IMR-90 (cell line): Measurements from ENCODE around the gene PARD3. TPM values are rescaled to one million over a fixed set of nuclear protein-coding genes. Genes with fewer than 3 reads are reported as not detected.

Experiments used
- ATAC-seq: fragments of 200-7000 bp; cut with Tn5 transposase; 2 replicates; pipeline ENCODE4 v1.9.1; 2020; ENCODE audit warnings: low read depth, mild to moderate bottlenecking, moderate library complexity
- BruUV-seq: library from RNA; stranded (reverse); fragments of 400-500 nt; replicated peaks from 2 replicates; lab custom pipeline; 2021; lab: Mats Ljungman, UMichigan
- CTCF ChIA-PET: fragments of 300-600 bp; formaldehyde crosslinking; extraction: SDS; loops from one replicate; lab custom pipeline; 2021; ENCODE audit warnings: antibody characterized with exemption; lab: Yijun Ruan, JAX
- POLR2A ChIA-PET: fragments of 300-600 bp; sonication (Branson Sonifier 250); formaldehyde crosslinking; loops from one replicate; lab custom pipeline; 2022; ENCODE audit warnings: antibody characterized with exemption; ENCODE audit not compliant: unreplicated experiment; lab: Charles Lee
- DNase-seq: peaks from one replicate; pipeline ENCODE4 v3.0.0; 2013
- H2AFZ ChIP-seq: replicated peaks from 2 replicates; pipeline ENCODE3; 2013; ENCODE audit warnings: low read length, mild to moderate bottlenecking; ENCODE audit not compliant: poor library complexity
- H2AK5ac ChIP-seq: 2 replicates; pipeline ENCODE4 v1.6.1; 2013; ENCODE audit warnings: low read depth, low read length, inconsistent platforms
- H2AK9ac ChIP-seq: replicated peaks from 2 replicates; pipeline ENCODE3; 2013; ENCODE audit warnings: mild to moderate bottlenecking, low read depth, low read length, moderate library complexity; ENCODE audit not compliant: poor library complexity
- H2BK120ac ChIP-seq: 2 replicates; pipeline ENCODE4 v1.6.1; 2013; ENCODE audit warnings: low read depth, low read length, inconsistent platforms
- H2BK15ac ChIP-seq: 3 replicates; pipeline ENCODE4 v1.6.1; 2013; ENCODE audit warnings: low read depth, low read length, inconsistent platforms
- H2BK20ac ChIP-seq: 2 replicates; pipeline ENCODE4 v1.6.1; 2013; ENCODE audit warnings: low read depth, mild to moderate bottlenecking, inconsistent platforms, low read length, moderate library complexity
- H2BK5ac ChIP-seq: 2 replicates; pipeline ENCODE4 v1.6.1; 2013; ENCODE audit warnings: mild to moderate bottlenecking, low read depth, low read length, inconsistent platforms; ENCODE audit not compliant: poor library complexity, severe bottlenecking
- H3K14ac ChIP-seq: replicated peaks from 2 replicates; pipeline ENCODE4 v1.6.1; 2013; ENCODE audit warnings: low read depth, low read length, inconsistent platforms
- H3K18ac ChIP-seq: 2 replicates; pipeline ENCODE4 v1.6.1; 2013; ENCODE audit warnings: low read depth, low read length, control low read depth
- H3K23ac ChIP-seq: 2 replicates; pipeline ENCODE4 v1.6.1; 2013; ENCODE audit warnings: low read depth, low read length, inconsistent platforms
- H3K27ac ChIP-seq: 2 replicates; pipeline ENCODE4 v1.5.1; 2013; ENCODE audit warnings: mild to moderate bottlenecking, control low read depth, low read length; ENCODE audit not compliant: insufficient read depth
- H3K27me3 ChIP-seq: 2 replicates; pipeline ENCODE4 v1.6.1; 2013; ENCODE audit warnings: low read length; ENCODE audit not compliant: control insufficient read depth, insufficient read depth
- H3K36me3 ChIP-seq: 2 replicates; pipeline ENCODE4 v1.6.1; 2013; ENCODE audit warnings: low read length, mixed read lengths; ENCODE audit not compliant: control insufficient read depth, insufficient read depth
- H3K4ac ChIP-seq: 2 replicates; pipeline ENCODE4 v1.6.1; 2013; ENCODE audit warnings: low read depth, low read length, inconsistent platforms
- H3K4me1 ChIP-seq: 2 replicates; pipeline ENCODE4 v1.6.1; 2013; ENCODE audit warnings: low read length, mixed read lengths; ENCODE audit not compliant: control insufficient read depth, insufficient read depth
- H3K4me2 ChIP-seq: 2 replicates; pipeline ENCODE4 v1.6.1; 2013; ENCODE audit warnings: low read depth, mild to moderate bottlenecking, control low read depth, low read length, moderate library complexity
- H3K4me3 ChIP-seq: 2 replicates; pipeline ENCODE4 v1.5.1; 2013; ENCODE audit warnings: low read depth, mild to moderate bottlenecking, control low read depth, low read length, moderate library complexity; ENCODE audit not compliant: insufficient read depth
- H3K56ac ChIP-seq: 2 replicates; pipeline ENCODE4 v1.6.1; 2013; ENCODE audit warnings: low read length, inconsistent platforms; ENCODE audit not compliant: insufficient read depth; ENCODE audit errors: extremely low read depth
- H3K79me1 ChIP-seq, 2 experiments: 2 replicates each; pipeline ENCODE4 v1.6.1; 2013; ENCODE audit warnings: low read length in 2 of 2, inconsistent platforms in 1 of 2, low read depth in 1 of 2
- H3K9ac ChIP-seq: 2 replicates; pipeline ENCODE4 v1.6.1; 2013; ENCODE audit warnings: low read depth, low read length, control low read depth
- H3K9me1 ChIP-seq: 2 replicates; pipeline ENCODE4 v1.6.1; 2013; ENCODE audit warnings: low read length, inconsistent platforms; ENCODE audit not compliant: insufficient read depth
- H3K9me3 ChIP-seq: 2 replicates; pipeline ENCODE4 v1.6.1; 2013; ENCODE audit warnings: low read length; ENCODE audit not compliant: control insufficient read depth, insufficient read depth
- H4K20me1 ChIP-seq: 2 replicates; pipeline ENCODE4 v1.6.1; 2013; ENCODE audit warnings: low read length, inconsistent platforms; ENCODE audit not compliant: insufficient read depth
- H4K5ac ChIP-seq: 2 replicates; pipeline ENCODE4 v1.6.1; 2013; ENCODE audit warnings: mild to moderate bottlenecking, low read depth, low read length, control low read depth
- H4K8ac ChIP-seq, 2 experiments: 2 replicates each; pipeline ENCODE4 v1.6.1; 2013; ENCODE audit warnings: low read depth in 2 of 2, low read length in 2 of 2, control low read depth in 1 of 2, inconsistent platforms in 1 of 2
- H4K91ac ChIP-seq: 2 replicates; pipeline ENCODE4 v1.6.1; 2013; ENCODE audit warnings: low read depth, low read length, inconsistent platforms; ENCODE audit not compliant: insufficient read depth
- CEBPB ChIP-seq: IDR thresholded peaks from 2 replicates; pipeline ENCODE4 v1.6.1; 2012; ENCODE audit warnings: low read depth, low read length, improper control_type of control experiment
- POLR2A ChIP-seq: IDR thresholded peaks from 2 replicates; pipeline ENCODE4 v1.6.1; 2012; ENCODE audit warnings: mild to moderate bottlenecking, low read depth, low read length
- WGBS, 2 experiments: methylation state at CpG; one replicate each; pipeline versions ENCODE4 v1.1.5 to v1.1.7; 2013; ENCODE audit warnings: missing lambda C conversion rate in 2 of 2; ENCODE audit not compliant: insufficient read length in 1 of 2; ENCODE audit errors: extremely low coverage in 2 of 2; 5-methylcytosine and 5-hydroxymethylcytosine counted together
- dilution Hi-C: fragments of 300-500 bp; cut with HindIII; formaldehyde crosslinking; loops from one replicate; pipeline ENCODE4 v1.14.3; 2018; ENCODE audit warnings: low sequenced_read_pairs; ENCODE audit not compliant: unreplicated experiment
- in situ Hi-C: fragments of 300-500 bp; cut with MboI; formaldehyde crosslinking; loops from 3 replicates; pipeline ENCODE4 v1.14.3; 2019; ENCODE audit warnings: low sequenced_read_pairs, inconsistent platforms, mixed read lengths
- intact Hi-C: fragments of 100-400 bp; cut with micrococcal nuclease; formaldehyde crosslinking; loops from 2 replicates; pipeline ENCODE4 v1.10.0; 2022
- polyA plus RNA-seq, 3 experiments: library from polyadenylated mRNA; depleted of rRNA; stranded (reverse); fragments of >200 nt; gene quantifications; 2 replicates each; pipeline ENCODE4 v1.2.3, GENCODE V29; 2012; ENCODE audit warnings: low replicate concordance in 1 of 3
- total RNA-seq: library from RNA; depleted of rRNA; stranded (reverse); fragments of >200 nt; gene quantifications from 2 replicates; pipeline ENCODE4 v1.2.3, GENCODE V29; 2012
- TF ChIP-seq, protein P1 (sequence below): conservative IDR thresholded peaks from 2 replicates; pipeline ENCODE4 v1.5.1; 2012; ENCODE audit warnings: mild to moderate bottlenecking, low read depth, low read length, improper control_type of control experiment

PARD3 gene
- total and polyA plus RNA-seq, 2 of the 4 experiments (the other 2 are of a cell fraction) = 14.6 to 37.5 TPM

DNA sequence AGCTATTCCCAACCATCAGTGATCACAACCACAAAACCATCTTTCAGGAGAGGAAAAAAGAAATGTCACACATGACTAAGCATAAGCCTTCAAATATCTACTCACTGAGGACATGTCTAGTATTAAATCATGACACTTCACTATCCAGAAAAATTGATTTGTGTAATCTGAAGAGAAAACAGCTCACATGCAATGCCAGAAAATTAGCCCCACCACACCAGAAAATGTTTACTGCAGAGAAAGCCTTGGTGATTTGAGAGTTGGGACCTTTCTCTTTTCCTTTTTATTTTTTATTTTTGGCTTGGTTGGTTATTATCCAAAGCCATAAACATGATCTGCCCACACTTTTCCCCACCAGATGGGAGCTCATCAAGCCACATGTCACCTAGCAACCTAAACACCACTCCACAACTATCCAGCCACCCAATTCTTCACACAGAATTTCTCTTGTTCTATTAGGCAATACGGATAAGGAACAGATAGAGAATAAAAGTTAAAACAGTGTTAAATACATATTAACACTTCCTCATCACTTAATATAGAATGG, 3.1 kb downstream of the PARD3 start:
- dilution Hi-C loops = no loop called here
- ChIA-PET CTCF (interaction anchor here (0.6 to 1.1 kb wide), 2 partner anchors 74 to 88 kb away, joined by 3 read pairs; no protein-coding TSS in a partner anchor), POLR2A (no interaction called here)
- H4K20me1 ChIP-seq = peaks cover 56% of the 10 kb centered on the region
- H2AFZ ChIP-seq = no peak overlapping the region
- H3K79me1 ChIP-seq = peaks cover 50 to 67% of the 10 kb centered on the region in 2 experiments
- no peak overlapping the region for H3K23ac ChIP-seq
- no peak overlapping the region; the same call in 1 of the 2 replicates for H3K4me2 ChIP-seq
- peaks cover 12% of the 10 kb centered on the region for H3K4me1 ChIP-seq
- H2BK20ac ChIP-seq = no peak overlapping the region
- H3K56ac ChIP-seq = no peak overlapping the region
- H3K4me3 ChIP-seq = no peak overlapping the region
- no peaks in the 10 kb centered on the region for H3K27me3 ChIP-seq
- no peak overlapping the region for H3K4ac ChIP-seq
- H2BK120ac ChIP-seq = no peak overlapping the region
- in situ Hi-C loops = no loop called here
- no peak overlapping the region for H3K18ac ChIP-seq
- WGBS, 2 experiments = no CpG with 5 or more reads among the region's 1 CpG
- H3K9ac ChIP-seq = no peak overlapping the region
- no peak overlapping the region for H2BK5ac ChIP-seq
- no peak overlapping the region for H4K5ac ChIP-seq
- no peaks in the 10 kb centered on the region for H3K9me3 ChIP-seq
- intact Hi-C loops = loop anchor here (5.0 to 10.0 kb wide), 2 partner anchors 90 to 213 kb away; no protein-coding TSS in a partner anchor
- peak; percentile 43 for TF ChIP-seq CEBPB
- TF ChIP-seq, protein P1, sequence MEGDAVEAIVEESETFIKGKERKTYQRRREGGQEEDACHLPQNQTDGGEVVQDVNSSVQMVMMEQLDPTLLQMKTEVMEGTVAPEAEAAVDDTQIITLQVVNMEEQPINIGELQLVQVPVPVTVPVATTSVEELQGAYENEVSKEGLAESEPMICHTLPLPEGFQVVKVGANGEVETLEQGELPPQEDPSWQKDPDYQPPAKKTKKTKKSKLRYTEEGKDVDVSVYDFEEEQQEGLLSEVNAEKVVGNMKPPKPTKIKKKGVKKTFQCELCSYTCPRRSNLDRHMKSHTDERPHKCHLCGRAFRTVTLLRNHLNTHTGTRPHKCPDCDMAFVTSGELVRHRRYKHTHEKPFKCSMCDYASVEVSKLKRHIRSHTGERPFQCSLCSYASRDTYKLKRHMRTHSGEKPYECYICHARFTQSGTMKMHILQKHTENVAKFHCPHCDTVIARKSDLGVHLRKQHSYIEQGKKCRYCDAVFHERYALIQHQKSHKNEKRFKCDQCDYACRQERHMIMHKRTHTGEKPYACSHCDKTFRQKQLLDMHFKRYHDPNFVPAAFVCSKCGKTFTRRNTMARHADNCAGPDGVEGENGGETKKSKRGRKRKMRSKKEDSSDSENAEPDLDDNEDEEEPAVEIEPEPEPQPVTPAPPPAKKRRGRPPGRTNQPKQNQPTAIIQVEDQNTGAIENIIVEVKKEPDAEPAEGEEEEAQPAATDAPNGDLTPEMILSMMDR = no peak
- TF ChIP-seq POLR2A = no peak
- peak overlapping the region; percentile 43; the same call in 1 of the 2 replicates for H2AK5ac ChIP-seq
- ATAC-seq = no peak
- no peak overlapping the region for H4K91ac ChIP-seq
- no peak overlapping the region for H2BK15ac ChIP-seq
- no peak overlapping the region for H4K8ac ChIP-seq
- no peak overlapping the region for H2AK9ac ChIP-seq
- no TSS peak for BruUV-seq
- no peaks in the 10 kb centered on the region for H3K36me3 ChIP-seq
- no peak overlapping the region for H3K14ac ChIP-seq
- H3K9me1 ChIP-seq = peaks cover 13% of the 10 kb centered on the region
- H3K27ac ChIP-seq = no peak overlapping the region
- peak; percentile 43 for DNase-seq
